Nucleus accumbens (tissue), 56 donors: ENCODE results near the gene FRMD3.

Experiments used
- DNase-seq, 56 donors: peaks; one replicate each; lab custom pipeline; 2025; lab: John Stamatoyannopoulos, UW

FRMD3 gene

DNA sequence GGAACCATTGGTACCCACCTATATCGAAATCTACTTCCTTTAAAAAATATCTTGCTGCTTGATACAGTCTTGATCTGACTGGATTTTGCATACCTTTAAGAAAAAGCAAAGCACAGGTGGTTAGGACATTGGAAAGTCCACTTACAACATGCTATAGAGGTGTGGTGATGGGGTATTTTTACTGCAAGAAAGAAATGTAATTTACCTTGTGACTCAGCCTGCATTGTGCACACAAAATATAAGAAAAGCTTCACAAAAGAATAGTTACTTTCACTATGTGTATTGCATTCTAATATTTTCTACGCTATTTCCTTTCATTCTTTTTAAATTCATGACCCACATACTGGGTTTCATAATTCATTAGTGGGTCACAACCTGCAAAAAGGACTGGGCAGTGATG, 239.1 kb downstream of the FRMD3 start:
- no peak for DNase-seq

- DNase-seq: no peak
Observed at GRCh38 chr9:83296123-83296522, 242.1 kb downstream of the FRMD3 start.

- DNase-seq: no peak
Observed at GRCh38 chr9:83294816-83295215, 243.4 kb downstream of the FRMD3 start.

GRCh38 chr9:83291196-83291595, 247.0 kb downstream of the FRMD3 start:
- DNase-seq: no peak

- no peak for DNase-seq
Observed at GRCh38 chr9:83290692-83291091, 247.5 kb downstream of the FRMD3 start.

DNA sequence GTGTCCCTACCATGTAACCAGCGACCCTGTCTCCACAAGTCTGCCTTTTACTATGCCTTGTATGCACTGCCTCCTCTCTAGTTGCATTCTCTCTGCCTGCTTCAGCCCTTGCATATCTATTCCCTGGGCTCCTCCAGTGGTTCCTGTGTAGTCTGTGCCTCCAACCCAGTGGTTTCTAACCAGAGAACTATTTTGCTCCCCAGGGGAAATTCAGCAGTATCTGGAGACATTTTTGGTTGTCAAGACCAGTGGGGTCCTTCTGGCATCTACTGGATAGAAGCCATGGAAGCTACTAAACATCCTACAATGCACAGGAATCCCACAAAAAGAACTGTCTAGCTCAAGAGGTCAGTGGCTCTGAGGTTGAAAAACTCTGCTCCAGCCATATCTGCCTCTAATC, 251.2 kb downstream of the FRMD3 start:
- no peak for DNase-seq

DNA sequence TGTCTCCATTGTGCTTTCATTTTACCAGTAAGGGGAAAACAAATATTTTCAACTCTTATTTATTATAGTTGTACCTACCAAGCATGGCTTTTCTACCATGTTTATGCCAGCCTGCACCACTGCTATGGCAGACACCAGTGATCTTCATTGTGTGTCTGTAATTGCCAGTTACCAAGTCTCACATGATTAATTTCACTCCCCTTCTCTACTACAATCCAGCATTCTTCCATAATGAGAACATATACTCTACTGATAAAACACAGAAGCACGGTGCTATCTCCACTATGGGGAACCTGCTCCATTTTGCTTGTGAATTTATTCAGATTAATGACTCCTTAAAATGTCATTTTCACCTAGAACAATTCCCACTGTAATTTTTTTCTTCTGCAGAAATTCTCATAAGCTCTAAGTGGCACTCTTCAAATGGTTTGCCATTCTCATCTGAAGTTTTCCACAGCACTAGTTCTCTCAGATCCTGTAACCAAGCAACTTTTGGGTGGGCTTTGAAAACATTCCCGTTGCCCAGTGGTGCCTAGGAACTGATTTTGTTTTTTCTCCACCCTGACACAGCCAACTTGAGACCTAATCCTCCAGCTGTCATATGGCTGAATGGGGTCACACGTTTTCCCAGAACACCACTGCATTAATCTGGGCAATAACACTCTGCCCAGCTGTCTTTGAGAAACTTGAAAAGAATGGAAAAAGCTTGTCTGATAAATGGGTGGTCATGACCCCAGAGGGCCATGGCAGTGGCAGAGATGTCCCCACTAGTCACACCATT, 252.6 kb downstream of the FRMD3 start:
- DNase-seq: peak in 3 of 56 donors; percentile 2 to 11 (median 4)

DNA sequence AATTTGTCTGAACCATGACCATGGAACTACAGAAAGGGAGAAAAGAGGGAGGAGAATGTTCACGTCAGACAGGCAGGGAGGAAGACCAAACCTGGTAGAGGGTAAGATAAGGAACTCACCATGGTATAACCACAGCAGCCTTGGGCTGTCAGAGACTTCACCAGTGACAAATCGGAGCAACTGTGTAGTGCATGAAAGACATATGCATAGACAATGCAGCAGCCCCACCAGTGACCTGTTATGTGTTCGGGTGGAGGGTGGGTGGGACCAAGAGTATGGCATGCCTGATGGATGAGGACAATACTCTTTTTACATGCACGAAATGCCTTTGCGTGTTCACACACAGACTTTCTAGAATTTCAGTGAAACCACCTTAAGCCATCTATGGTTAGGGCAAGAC, 253.5 kb downstream of the FRMD3 start:
- no peak for DNase-seq

GRCh38 chr9:83283528-83283927, 254.7 kb downstream of the FRMD3 start:
- no peak for DNase-seq

- peak in 25 of 56 donors; percentile 3 to 56 (median 18) for DNase-seq
Observed at GRCh38 chr9:83281306-83282255, 256.6 kb downstream of the FRMD3 start.

GRCh38 chr9:83280790-83281189, 257.4 kb downstream of the FRMD3 start:
- DNase-seq: no peak

GRCh38 chr9:83280268-83280667, 257.9 kb downstream of the FRMD3 start:
- DNase-seq: no peak

DNA sequence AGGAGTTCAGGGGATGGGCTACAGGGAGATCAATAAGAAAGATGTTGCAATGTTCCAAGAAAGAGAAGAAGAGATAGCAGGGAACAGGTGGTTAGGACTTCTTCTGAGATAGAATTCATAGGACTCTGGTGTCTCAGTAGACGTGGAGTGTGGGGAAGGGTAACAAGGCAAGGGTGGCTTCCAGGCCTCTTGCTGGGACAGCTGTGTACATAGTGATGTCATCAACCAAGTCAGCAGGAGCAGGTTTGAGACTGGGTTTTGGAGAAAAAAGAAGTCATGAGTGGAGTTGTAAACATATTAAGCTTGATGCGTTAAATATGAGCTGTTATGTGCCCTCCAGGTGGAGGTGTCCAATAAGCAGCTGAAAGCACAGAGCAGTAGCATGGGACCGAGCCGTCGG, 263.4 kb downstream of the FRMD3 start:
- DNase-seq: no peak

GRCh38 chr9:83271665-83272071, 266.5 kb downstream of the FRMD3 start:
- no peak for DNase-seq

DNA sequence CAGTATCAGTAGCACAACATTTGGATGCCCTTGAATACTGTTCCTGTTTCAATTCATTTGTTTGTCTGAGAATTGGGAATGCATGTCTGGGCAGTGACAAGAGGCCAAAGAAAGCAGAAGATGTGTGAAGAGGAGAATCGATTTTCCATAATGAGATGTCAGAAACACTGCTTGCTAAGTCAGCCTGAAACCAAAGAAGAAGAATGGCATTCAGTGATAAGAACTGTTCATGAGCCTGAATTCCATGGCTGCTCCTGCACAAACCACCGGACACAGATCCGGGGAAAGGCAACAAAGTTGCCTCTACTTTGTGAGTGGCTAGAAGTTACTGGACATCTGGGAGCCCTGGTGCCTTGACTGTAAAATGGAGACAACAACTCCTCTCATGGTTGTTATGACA, 268.1 kb downstream of the FRMD3 start:
- no peak for DNase-seq

DNA sequence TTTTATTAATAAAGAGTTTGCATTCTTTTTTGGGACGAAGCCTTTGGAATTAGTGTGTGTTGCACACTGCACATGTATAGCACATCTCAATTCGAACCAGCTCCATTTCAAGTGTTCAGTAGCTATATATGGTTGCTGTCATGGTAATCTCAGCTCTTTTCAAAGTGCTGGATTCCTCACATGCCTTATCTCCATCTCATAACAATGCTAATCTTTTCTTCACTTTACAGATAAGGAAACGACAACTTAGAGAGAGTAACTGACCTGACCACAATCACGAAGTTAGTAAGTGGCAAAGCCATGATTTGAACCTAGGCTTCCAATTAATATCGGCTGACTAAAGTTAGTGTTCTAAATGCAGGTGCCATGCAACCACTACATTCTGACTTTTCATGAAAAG, 270.5 kb downstream of the FRMD3 start:
- DNase-seq: no peak

DNA sequence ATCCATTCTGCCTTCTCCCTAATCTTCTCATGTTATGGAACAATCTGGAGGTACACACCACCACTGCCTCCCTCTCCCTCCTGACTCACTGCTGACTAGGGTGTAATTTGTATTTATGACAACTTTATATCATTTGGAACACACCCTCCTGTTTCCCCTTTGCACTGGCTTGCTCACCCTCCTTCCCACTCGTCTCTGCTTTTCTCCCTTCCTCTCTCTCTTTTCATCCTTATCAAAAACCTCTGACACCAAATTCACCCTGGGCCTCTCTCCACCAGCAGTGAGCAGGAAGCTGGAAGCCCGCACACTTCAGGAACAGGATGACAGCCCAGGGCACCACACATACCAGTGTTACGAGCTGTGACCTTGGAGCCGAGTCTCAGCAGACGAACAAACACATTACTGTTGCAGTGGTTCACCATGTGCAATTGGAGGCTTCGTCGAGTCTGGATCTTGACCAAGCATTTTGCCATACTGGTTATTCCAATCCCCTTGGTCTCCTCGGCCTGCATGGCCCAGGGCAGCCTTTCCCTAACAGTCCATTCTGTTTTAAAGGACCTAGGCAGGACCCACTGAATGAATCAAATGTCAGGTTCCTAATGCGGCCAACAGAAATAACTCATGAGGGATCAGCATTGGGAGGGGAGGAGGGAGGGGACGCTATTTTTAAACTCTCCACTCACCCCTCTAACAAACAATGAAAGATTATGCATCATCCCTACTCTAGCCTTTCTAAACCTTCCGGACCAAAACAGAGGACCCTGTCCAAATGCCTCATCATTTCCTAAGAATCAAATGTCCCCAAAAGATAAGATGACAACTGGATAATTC, 271.3 kb downstream of the FRMD3 start:
- DNase-seq: no peak

DNA sequence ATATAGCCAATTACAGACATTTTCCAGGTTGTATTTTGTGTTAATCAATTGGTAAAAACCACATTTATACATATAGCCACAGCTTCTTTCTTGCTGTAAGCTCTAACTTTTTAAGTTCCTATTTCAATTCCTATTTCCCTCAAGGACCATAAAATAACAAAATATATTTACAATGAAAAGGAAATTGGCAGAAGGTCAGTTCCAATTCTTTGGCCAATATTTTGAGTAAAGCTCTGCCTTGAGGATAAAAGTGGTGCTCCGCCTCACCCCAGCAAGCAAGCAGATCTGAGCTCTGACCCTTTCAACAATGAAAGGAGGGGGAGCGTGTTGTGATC, 271.9 kb downstream of the FRMD3 start:
- DNase-seq: no peak

- DNase-seq: no peak
Observed at GRCh38 chr9:83264315-83264714, 273.9 kb downstream of the FRMD3 start.

DNA sequence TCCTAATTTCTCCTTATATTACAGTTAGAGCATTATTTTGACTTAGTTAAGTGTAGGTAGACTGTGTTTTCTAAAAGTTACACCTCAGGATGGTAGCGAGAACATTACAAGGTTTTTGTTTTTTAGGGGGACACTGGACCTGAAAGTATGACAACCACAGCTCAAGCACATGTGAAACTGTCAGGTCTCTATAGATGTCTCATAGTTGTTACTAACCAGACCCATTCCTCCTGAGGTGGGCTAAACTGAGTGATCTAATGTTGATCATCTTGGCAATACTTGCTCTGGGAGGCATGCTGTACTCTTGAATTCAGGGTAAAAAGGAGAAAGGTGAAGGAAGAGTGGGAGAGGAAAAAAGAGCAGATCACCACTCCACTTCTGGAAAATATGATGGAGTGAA, 278.6 kb downstream of the FRMD3 start:
- DNase-seq: no peak
